Kidney tubule cell (primary cell): ENCODE data around the gene BMPR1B.
"Not testable (repeated sequence)": the region's sequence is repeated elsewhere in the genome, so short reads cannot be mapped to it uniquely, and the experiment has no call there.

Source experiments
- DNase-seq: peaks from one replicate; pipeline ENCODE4 v3.0.0-alpha.2; 2018; ENCODE audit warnings: low spot score

The BMPR1B gene

GRCh38 chr4:95038791-95039190, 281.0 kb downstream of the BMPR1B start:
- no peak for DNase-seq

DNA sequence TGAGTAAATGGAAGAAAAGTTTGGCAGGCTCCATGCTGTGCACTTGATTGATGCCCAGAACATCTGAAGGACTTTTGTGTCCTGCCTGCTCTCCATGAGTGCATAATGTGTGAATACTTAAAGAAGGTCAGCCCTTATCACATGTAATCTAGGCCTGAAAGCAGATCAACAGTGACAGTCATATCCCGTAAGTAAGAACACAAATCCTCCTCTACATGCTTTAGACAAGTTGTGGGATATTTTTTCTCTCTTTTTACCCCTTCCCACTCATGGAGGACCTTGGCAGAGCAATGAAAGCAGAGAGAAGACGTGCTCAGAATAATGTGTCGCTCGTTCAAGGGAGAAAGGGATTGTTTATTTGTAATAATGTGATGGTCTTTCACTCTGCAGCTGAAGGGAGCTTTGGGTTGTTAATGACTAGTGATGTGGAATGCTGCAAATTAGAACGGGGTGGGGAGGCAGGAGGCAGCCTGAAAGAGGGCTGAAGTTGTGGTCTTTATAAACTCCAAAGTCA, 286.6 kb downstream of the BMPR1B start:
- DNase-seq, result no peak

GRCh38 chr4:95045429-95045828, 287.7 kb downstream of the BMPR1B start:
- DNase-seq, result no peak

- no peak for DNase-seq
Measured at GRCh38 chr4:95048296-95048695, 290.5 kb downstream of the BMPR1B start.

- DNase-seq, result no peak
Measured at GRCh38 chr4:95049551-95050233, 291.9 kb downstream of the BMPR1B start.

GRCh38 chr4:95050980-95051701, 293.4 kb downstream of the BMPR1B start:
- DNase-seq, result peak; percentile 2

- no peak for DNase-seq
Measured at GRCh38 chr4:95051702-95052020, 293.9 kb downstream of the BMPR1B start.

DNA sequence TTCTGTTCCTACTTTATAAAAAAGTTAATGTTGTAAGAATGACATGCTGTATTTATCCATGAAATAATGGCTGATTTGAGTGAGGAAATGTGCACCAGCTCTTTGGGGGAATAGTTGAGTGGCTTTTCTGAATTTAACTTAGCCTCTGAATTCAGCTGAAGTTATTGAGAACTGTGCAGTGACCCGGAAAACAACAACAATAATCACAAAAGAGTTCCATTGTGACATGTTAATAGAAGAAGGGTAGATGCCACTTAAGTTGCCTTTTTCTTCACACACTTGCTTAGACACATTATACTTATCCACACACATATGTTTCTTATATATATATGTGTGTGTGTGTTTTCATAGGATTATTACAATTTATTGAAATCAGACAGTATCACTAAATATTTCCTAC, 301.2 kb downstream of the BMPR1B start:
- no peak for DNase-seq

- no peak for DNase-seq
Measured at GRCh38 chr4:95059663-95060062, 301.9 kb downstream of the BMPR1B start.

GRCh38 chr4:95061220-95061619, 303.5 kb downstream of the BMPR1B start:
- no peak for DNase-seq

DNA sequence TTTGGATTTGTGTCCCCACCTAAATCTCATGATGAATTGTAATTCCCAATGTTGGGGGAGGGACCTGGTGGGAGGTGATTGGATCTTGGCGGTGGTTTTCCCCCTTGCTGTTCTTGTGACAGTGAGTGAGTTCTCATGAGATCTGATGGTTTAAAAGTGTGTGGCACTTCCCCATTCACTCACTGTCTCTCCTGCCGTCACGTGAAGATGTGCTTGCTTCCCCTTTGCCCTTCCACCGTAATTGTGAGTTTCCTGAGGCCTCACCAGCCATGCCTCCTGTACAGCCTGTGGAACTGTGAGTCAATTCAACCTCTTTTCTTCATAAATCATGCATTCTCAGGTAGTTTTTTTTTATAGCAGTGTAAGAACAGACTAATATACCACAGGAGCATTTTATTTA, 304.0 kb downstream of the BMPR1B start:
- DNase-seq, result not testable (repeated sequence)

DNA sequence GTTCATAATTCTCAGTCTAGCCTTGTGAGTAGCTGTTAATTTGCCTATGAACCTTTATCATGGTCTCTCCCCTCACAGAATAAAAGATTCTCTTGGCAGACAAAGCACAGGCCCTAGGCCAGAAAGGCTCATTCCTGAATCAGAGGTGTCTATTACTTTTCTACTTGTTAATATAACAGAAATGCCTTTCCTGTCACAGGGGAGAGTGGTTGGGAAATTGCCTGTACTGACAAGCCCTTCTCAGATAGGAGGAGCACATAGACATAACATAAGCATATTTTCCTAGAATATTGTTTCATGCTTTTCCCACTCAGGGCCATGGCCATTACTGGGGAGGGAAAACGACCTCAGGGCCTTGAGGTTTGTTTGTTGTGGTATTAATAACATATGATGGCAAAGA, 308.3 kb downstream of the BMPR1B start:
- no peak for DNase-seq

DNA sequence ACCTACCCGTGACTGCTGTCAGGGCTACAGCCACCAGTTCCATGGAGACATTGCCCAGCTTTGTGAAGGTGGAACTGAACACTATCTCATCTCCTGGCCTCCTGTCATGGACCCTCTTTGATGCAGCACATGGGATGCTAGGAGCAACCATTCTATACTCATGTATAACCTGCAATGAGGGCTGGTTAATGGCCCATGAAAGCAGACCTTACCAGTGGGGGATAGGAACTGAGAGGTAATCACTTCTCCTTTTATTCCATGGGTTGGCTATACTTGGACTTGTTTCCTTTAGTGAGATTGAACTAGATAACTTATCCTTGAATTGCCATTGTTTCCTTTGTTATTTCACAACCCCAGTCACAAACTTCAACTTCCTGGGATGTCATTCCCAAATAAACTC, 310.6 kb downstream of the BMPR1B start:
- no peak for DNase-seq

DNA sequence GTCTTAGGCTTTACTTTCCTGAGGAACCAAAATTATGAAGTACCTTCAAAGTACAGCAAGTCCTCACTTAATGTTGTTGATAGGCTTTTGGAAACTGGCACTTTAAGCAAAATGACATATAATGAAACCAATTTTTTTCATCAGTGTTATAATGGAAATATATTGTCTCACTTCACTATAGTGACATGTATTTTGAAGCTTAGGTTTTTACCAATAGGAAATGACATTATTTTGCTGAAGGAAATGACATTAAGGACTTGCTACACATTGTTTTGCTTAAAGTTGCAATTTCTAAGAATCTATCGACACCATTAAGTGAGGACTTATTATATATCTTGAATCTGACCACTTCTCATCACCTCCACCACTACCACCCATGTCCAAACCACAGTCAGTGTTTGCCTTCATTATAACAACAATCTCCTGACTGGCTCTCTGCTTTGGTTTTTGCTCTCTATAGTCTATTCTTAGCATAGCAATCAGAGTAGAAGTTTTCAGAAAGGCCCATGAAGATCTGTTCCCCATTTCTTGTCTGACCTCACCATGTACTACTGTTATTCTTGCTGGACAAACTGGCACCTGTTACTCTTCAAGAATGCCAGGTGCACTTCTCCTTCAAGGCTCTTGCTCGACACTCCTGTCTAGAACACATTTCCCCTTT, 311.2 kb downstream of the BMPR1B start:
- DNase-seq, result no peak

GRCh38 chr4:95071851-95072250, 314.1 kb downstream of the BMPR1B start:
- DNase-seq, result no peak

- DNase-seq, result no peak
Measured at GRCh38 chr4:95073646-95074045, 315.9 kb downstream of the BMPR1B start.

- DNase-seq, result no peak
Measured at GRCh38 chr4:95077864-95078263, 320.1 kb downstream of the BMPR1B start.

GRCh38 chr4:95080969-95081368, 323.2 kb downstream of the BMPR1B start:
- no peak for DNase-seq

DNA sequence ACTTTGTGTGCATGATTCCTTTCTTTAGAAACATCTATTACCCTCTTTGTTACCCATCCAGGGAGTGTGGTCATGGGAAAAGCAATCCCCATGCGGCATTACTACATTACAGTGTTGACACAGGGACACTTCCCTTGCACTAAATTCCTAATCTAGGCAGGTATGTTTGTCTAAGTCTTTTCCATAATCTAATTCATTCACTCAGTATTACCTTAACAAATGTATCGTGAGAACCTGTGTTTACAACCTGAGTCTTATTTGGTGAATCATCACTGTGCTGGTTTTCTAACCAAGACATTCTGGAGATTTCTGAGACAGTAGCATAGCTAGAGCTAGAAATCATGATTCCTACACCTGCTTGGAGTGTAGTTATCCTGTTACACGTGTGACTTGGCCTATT, 326.8 kb downstream of the BMPR1B start:
- DNase-seq, result peak; percentile 62

- no peak for DNase-seq
Measured at GRCh38 chr4:95085124-95085833, 327.5 kb downstream of the BMPR1B start.

DNA sequence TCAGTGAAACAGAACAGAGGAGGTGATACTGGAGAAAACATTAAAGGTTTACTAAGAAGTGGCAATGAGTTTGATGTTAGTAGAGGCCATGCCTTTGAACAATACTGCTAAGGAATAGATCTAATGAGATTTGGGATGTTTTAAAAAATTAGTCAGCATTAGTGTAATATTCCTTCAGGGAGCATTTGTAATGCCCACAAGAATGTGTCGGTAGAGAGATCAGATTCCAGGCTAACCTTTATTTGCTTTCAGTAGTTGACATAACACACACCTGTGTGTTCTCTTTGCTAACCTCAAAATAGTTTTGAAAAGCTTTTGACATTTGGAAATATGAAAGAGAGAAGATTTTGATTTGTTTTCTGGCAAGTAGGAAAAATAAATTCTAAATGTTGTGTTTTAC, 328.8 kb downstream of the BMPR1B start:
- peak; percentile 51 for DNase-seq

- DNase-seq, result no peak
Measured at GRCh38 chr4:95087657-95088455, 330.1 kb downstream of the BMPR1B start.
